Endodermal cell (in vitro differentiated cells): ENCODE data around the gene PLA2G2E. TPM values are rescaled to one million over a fixed set of nuclear protein-coding genes. Genes with fewer than 3 reads are reported as not detected.

Experiments
- DNase-seq: peaks from one replicate; pipeline ENCODE4 v3.0.0-alpha.2; 2017
- H3K27ac ChIP-seq: 2 replicates; pipeline ENCODE4 v1.5.1; 2013; ENCODE audit warnings: mild to moderate bottlenecking, low read depth, low read length, moderate library complexity
- H3K27me3 ChIP-seq: 2 replicates; pipeline ENCODE4 v1.6.1; 2013; ENCODE audit warnings: mild to moderate bottlenecking, low read length, moderate library complexity; ENCODE audit not compliant: insufficient read depth, control insufficient read depth, poor library complexity, severe bottlenecking
- H3K36me3 ChIP-seq: 2 replicates; pipeline ENCODE4 v1.7.0; 2013; ENCODE audit warnings: mild to moderate bottlenecking, low read length, moderate library complexity; ENCODE audit not compliant: control insufficient read depth, insufficient read depth
- H3K4me1 ChIP-seq: one replicate; pipeline ENCODE4 v1.7.0; 2013; ENCODE audit warnings: low read length; ENCODE audit not compliant: control insufficient read depth, insufficient read depth
- H3K4me3 ChIP-seq: 2 replicates; pipeline ENCODE4 v1.5.1; 2013; ENCODE audit warnings: mild to moderate bottlenecking, low read length, moderate library complexity
- H3K9ac ChIP-seq: 2 replicates; pipeline ENCODE4 v1.6.1; 2013; ENCODE audit warnings: mild to moderate bottlenecking, low read length, moderate library complexity; ENCODE audit not compliant: poor library complexity, severe bottlenecking; ENCODE audit errors: extremely low read depth
- H3K9me3 ChIP-seq: 2 replicates; pipeline ENCODE4 v1.6.1; 2013; ENCODE audit warnings: mild to moderate bottlenecking, low read length, moderate library complexity; ENCODE audit not compliant: control insufficient read depth
- H3K27ac Mint-ChIP-seq: 2 replicates; pipeline ENCODE4 v1.8.0; 2020; ENCODE audit warnings: mixed read lengths
- H3K27me3 Mint-ChIP-seq: 2 replicates; pipeline ENCODE4 v1.8.0; 2021; ENCODE audit warnings: mild to moderate bottlenecking, mixed read lengths; ENCODE audit not compliant: insufficient read depth
- H3K36me3 Mint-ChIP-seq: 2 replicates; pipeline ENCODE4 v1.8.0; 2020; ENCODE audit warnings: low read depth, mixed read lengths
- H3K4me1 Mint-ChIP-seq: 2 replicates; pipeline ENCODE4 v1.8.0; 2020; ENCODE audit warnings: mixed read lengths
- H3K4me3 Mint-ChIP-seq: 2 replicates; pipeline ENCODE4 v1.8.0; 2020; ENCODE audit warnings: mild to moderate bottlenecking, moderate library complexity, mixed read lengths
- H3K9me3 Mint-ChIP-seq: 2 replicates; pipeline ENCODE4 v1.8.0; 2020; ENCODE audit warnings: mild to moderate bottlenecking, mixed read lengths
- CTCF ChIP-seq: fragments of 200-600 bp; sonication (generic); conservative IDR thresholded peaks from 2 replicates; pipeline ENCODE4 v1.5.0; 2021; ENCODE audit warnings: antibody characterized with exemption, mild to moderate bottlenecking
- WGBS, 2 experiments: methylation state at CpG; one replicate each; pipeline versions ENCODE4 v1.1.5 to v1.1.7; 2013; ENCODE audit warnings: missing lambda C conversion rate in 2 of 2, mixed read lengths in 1 of 2; ENCODE audit not compliant: insufficient coverage in 1 of 2, insufficient read length in 1 of 2; 5-methylcytosine and 5-hydroxymethylcytosine counted together
- total RNA-seq, 2 donors: library from RNA; stranded (reverse); fragmentation: NEBNext Ultra II Directional in 1 of 2; extraction: Animal tissue kit (Norgen Biotek cat#: 25700) in 1 of 2; gene quantifications; 2 replicates in 1 of 2; 3 replicates in 1 of 2; pipeline ENCODE4 v1.2.1, GENCODE V29; 2021

PLA2G2E gene
- total RNA-seq, 2 donors from 2014 or later = not detected

- Histone ChIP-seq H3K27me3 (no peaks in the 10 kb centered on the region), H3K27ac (no peak overlapping the region), H3K36me3 (no peaks in the 10 kb centered on the region), H3K4me1 (no peaks in the 10 kb centered on the region), H3K9me3 (peaks cover 11% of the 10 kb centered on the region), H3K4me3 (no peak overlapping the region), H3K9ac (no peak overlapping the region)
- Mint-ChIP-seq H3K27me3 (no peaks in the 10 kb centered on the region), H3K9me3 (peaks cover 19% of the 10 kb centered on the region), H3K27ac (no peak overlapping the region), H3K36me3 (no peaks in the 10 kb centered on the region), H3K4me1 (peaks cover 15% of the 10 kb centered on the region), H3K4me3 (no peak overlapping the region)
- TF ChIP-seq CTCF = no peak
- DNase-seq = no peak
- WGBS, 2 experiments = 86 to 96% methylated on average over 1 of the region's 1 CpG
Observed at GRCh38 chr1:19938472-19938871, 15.1 kb upstream of the PLA2G2E start.

- peak overlapping the region; percentile 13 for H3K27ac Mint-ChIP-seq
- peaks cover 15% of the 10 kb centered on the region for H3K4me1 Mint-ChIP-seq
- Histone ChIP-seq H3K4me3 (no peak overlapping the region), H3K4me1 (no peaks in the 10 kb centered on the region), H3K27me3 (no peaks in the 10 kb centered on the region), H3K9me3 (peaks cover 27% of the 10 kb centered on the region), H3K36me3 (no peaks in the 10 kb centered on the region), H3K9ac (no peak overlapping the region), H3K27ac (no peak overlapping the region)
- H3K36me3 Mint-ChIP-seq = peaks cover 6% of the 10 kb centered on the region
- 74 to 92% methylated on average over 3 of the region's 3 CpGs for WGBS, 2 experiments
- DNase-seq = no peak
- H3K27me3 Mint-ChIP-seq = peaks cover 1% of the 10 kb centered on the region
- TF ChIP-seq CTCF = no peak
- H3K9me3 Mint-ChIP-seq = peaks cover 28% of the 10 kb centered on the region
- no peak overlapping the region for H3K4me3 Mint-ChIP-seq
Observed at GRCh38 chr1:19936061-19936750, 12.8 kb upstream of the PLA2G2E start.

- DNase-seq = no peak
- Histone ChIP-seq H3K36me3 (no peaks in the 10 kb centered on the region), H3K4me3 (no peak overlapping the region), H3K9me3 (peaks cover 34% of the 10 kb centered on the region), H3K27me3 (no peaks in the 10 kb centered on the region), H3K9ac (no peak overlapping the region), H3K27ac (no peak overlapping the region), H3K4me1 (no peaks in the 10 kb centered on the region)
- no peak overlapping the region for H3K27ac Mint-ChIP-seq
- TF ChIP-seq CTCF = no peak
- H3K4me1 Mint-ChIP-seq = peaks cover 15% of the 10 kb centered on the region
- H3K4me3 Mint-ChIP-seq = no peak overlapping the region
- peaks cover 6% of the 10 kb centered on the region for H3K36me3 Mint-ChIP-seq
- WGBS, 2 experiments = 81 to 91% methylated on average over 4 to 7 of the region's 7 CpGs
- H3K27me3 Mint-ChIP-seq = peaks cover 1% of the 10 kb centered on the region
- H3K9me3 Mint-ChIP-seq = peaks cover 41% of the 10 kb centered on the region
Observed at GRCh38 chr1:19934336-19934735, 10.9 kb upstream of the PLA2G2E start.
